Stimulated activated naive CD8-positive, alpha-beta T cell treated with anti-CD3 and anti-CD28 coated beads, Interleukin-15, Interleukin-2, amounts not matched to agents 100 ng/mL and 50 ng/mL, for 24 hours (primary cell): ENCODE data around the gene PPT1.

ENCODE experiments used
- H3K27ac Mint-ChIP-seq: one replicate; pipeline ENCODE4 v1.8.0; 2021; ENCODE audit warnings: mild to moderate bottlenecking, mixed read lengths
- H3K27me3 Mint-ChIP-seq: one replicate; pipeline ENCODE4 v1.8.0; 2021; ENCODE audit warnings: mixed read lengths
- H3K36me3 Mint-ChIP-seq: one replicate; pipeline ENCODE4 v1.8.0; 2021; ENCODE audit warnings: low read depth, mixed read lengths
- H3K4me1 Mint-ChIP-seq: one replicate; pipeline ENCODE4 v1.8.0; 2021; ENCODE audit warnings: low read depth, mixed read lengths
- H3K4me3 Mint-ChIP-seq: one replicate; pipeline ENCODE4 v1.8.0; 2021; ENCODE audit warnings: mild to moderate bottlenecking, mixed read lengths
- H3K9me3 Mint-ChIP-seq: one replicate; pipeline ENCODE4 v1.8.0; 2021; ENCODE audit warnings: mixed read lengths

The PPT1 gene

GRCh38 chr1:40075266-40075665 is 21.8 kb downstream of the PPT1 start:
- Mint-ChIP-seq H3K4me1 (peaks cover 19% of the 10 kb centered on the region), H3K9me3 (no peaks in the 10 kb centered on the region), H3K36me3 (peaks cover 63% of the 10 kb centered on the region), H3K4me3 (no peak overlapping the region), H3K27ac (no peak overlapping the region), H3K27me3 (no peaks in the 10 kb centered on the region)

DNA sequence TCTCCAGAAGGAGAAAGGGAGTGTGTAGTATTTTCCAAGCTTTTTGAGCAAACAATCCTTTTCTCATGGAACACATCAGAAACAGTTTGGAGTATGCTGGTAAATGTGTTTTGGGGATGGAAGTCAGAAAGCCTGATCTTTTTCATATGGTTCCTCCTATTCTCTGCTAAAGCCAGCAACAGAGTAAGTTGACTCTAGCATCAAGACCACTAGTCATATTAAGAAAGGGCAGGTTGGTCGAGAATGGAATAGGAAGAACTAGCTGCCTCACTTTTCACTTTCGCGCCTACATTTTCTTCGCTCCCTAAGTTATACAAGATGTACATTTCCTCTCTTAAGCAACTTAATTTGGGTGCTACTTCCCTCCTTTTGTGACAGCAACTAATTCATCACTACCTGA is 24.0 kb downstream of the PPT1 start:
- H3K36me3 Mint-ChIP-seq: peaks cover 66% of the 10 kb centered on the region
- no peaks in the 10 kb centered on the region for H3K9me3 Mint-ChIP-seq
- no peaks in the 10 kb centered on the region for H3K27me3 Mint-ChIP-seq
- H3K27ac Mint-ChIP-seq: peak overlapping the region; percentile 1
- peaks cover 16% of the 10 kb centered on the region for H3K4me1 Mint-ChIP-seq
- no peak overlapping the region for H3K4me3 Mint-ChIP-seq

DNA sequence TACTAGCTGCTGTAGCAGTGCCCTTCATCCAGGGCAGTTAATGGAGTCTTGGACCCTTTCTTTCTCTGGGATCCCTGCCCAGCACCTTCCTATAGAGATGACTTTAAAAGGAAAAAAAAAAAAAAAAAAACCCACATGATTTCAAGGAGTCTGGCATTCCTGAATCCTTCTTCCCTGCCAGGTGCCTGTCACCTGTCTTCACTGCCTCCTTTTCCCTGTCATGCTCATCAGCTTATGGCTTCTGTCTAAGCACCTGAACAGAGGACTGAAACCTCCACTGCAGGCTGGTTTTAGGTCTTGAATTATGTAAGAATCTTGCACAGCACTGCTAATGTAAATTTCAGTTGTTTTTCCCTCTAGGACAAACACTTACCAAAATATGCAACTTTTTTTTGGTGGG is 24.9 kb downstream of the PPT1 start:
- Mint-ChIP-seq H3K36me3 (peaks cover 67% of the 10 kb centered on the region), H3K9me3 (no peaks in the 10 kb centered on the region), H3K4me1 (peaks cover 17% of the 10 kb centered on the region), H3K27ac (no peak overlapping the region), H3K4me3 (no peak overlapping the region), H3K27me3 (no peaks in the 10 kb centered on the region)

- peaks cover 83% of the 10 kb centered on the region for H3K36me3 Mint-ChIP-seq
- H3K9me3 Mint-ChIP-seq: no peaks in the 10 kb centered on the region
- no peak overlapping the region for H3K4me3 Mint-ChIP-seq
- peaks cover 40% of the 10 kb centered on the region for H3K4me1 Mint-ChIP-seq
- no peaks in the 10 kb centered on the region for H3K27me3 Mint-ChIP-seq
- H3K27ac Mint-ChIP-seq: peak overlapping the region; percentile 93
Measured at GRCh38 chr1:40067851-40068250, 29.2 kb downstream of the PPT1 start.

GRCh38 chr1:40067023-40067422 is 30.0 kb downstream of the PPT1 start:
- no peak overlapping the region for H3K4me3 Mint-ChIP-seq

GRCh38 chr1:40064797-40065499 is 32.1 kb downstream of the PPT1 start:
- Mint-ChIP-seq H3K27me3 (no peaks in the 10 kb centered on the region), H3K9me3 (no peaks in the 10 kb centered on the region), H3K27ac (peak overlapping the region; percentile 74), H3K4me1 (peaks cover 62% of the 10 kb centered on the region), H3K4me3 (no peak overlapping the region), H3K36me3 (peaks cover 80% of the 10 kb centered on the region)

More at GRCh38 chr1:40067023-40067422, 30.0 kb downstream of the PPT1 start:
- Mint-ChIP-seq H3K9me3 (no peaks in the 10 kb centered on the region), H3K4me1 (peaks cover 42% of the 10 kb centered on the region), H3K36me3 (peaks cover 82% of the 10 kb centered on the region), H3K27ac (peak overlapping the region; percentile 93), H3K27me3 (no peaks in the 10 kb centered on the region)

GRCh38 chr1:40059960-40060750 is 36.9 kb downstream of the PPT1 start:
- H3K9me3 Mint-ChIP-seq: no peaks in the 10 kb centered on the region
- peak overlapping the region; percentile 75 for H3K4me3 Mint-ChIP-seq
- peaks cover 91% of the 10 kb centered on the region for H3K4me1 Mint-ChIP-seq
- peak overlapping the region; percentile 92 for H3K27ac Mint-ChIP-seq
- H3K36me3 Mint-ChIP-seq: peaks cover 88% of the 10 kb centered on the region
- no peaks in the 10 kb centered on the region for H3K27me3 Mint-ChIP-seq

DNA sequence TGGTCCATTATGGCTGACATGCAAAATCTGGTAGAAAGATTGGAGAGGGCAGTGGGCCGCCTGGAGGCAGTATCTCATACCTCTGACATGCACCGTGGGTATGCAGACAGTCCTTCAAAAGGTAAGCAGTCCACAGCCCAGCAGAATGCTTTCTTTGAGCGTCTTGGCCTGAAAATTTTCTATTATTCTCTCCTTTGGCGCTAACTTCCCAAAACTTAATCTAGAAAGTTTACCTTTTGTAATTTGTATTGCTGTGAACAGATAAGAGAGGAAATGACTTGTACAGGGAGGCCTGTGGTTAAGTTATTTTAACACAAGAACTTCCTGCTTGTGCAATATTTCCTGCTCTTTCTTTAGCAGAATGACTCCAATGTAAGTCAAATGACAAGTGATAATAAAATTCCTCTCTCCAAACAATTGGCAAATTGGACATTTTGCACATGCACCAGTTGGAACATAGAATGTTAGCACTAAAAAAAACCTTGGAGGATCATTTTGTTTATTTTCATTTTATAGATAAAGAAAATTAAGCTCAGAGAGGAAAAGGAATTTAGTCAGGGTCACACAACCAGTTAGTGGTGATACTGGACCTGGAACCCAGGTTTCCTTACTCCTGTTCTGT is 37.6 kb downstream of the PPT1 start:
- Mint-ChIP-seq H3K4me3 (peak overlapping the region; percentile 75), H3K27ac (peak overlapping the region; percentile 92), H3K9me3 (no peaks in the 10 kb centered on the region), H3K4me1 (peaks cover 91% of the 10 kb centered on the region), H3K36me3 (peaks cover 81% of the 10 kb centered on the region), H3K27me3 (no peaks in the 10 kb centered on the region)

GRCh38 chr1:40058453-40059337 is 38.4 kb downstream of the PPT1 start:
- Mint-ChIP-seq H3K27ac (peak overlapping the region; percentile 92), H3K9me3 (no peaks in the 10 kb centered on the region), H3K27me3 (no peaks in the 10 kb centered on the region), H3K4me1 (peaks cover 91% of the 10 kb centered on the region), H3K36me3 (peaks cover 80% of the 10 kb centered on the region), H3K4me3 (peak overlapping the region; percentile 75)

DNA sequence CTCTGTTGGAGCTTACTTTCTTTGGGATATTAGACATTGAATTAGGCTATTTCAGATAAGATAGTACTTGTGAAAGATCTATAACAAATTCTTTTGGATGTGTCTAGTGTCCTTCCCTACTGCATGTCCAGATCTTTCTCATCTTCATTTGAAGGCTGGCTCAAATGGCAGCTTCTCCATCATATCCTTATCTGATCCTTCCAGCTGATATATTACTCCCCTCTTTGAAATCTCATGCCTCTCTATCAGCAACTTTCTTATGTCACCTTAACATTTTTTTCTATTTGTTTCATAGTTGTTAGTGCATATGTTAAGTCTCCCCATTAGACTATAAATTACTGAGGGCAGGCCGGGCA is 39.0 kb downstream of the PPT1 start:
- Mint-ChIP-seq H3K4me1 (peaks cover 90% of the 10 kb centered on the region), H3K9me3 (no peaks in the 10 kb centered on the region), H3K4me3 (peak overlapping the region; percentile 75), H3K27ac (peak overlapping the region; percentile 92), H3K36me3 (peaks cover 80% of the 10 kb centered on the region), H3K27me3 (no peaks in the 10 kb centered on the region)

- Mint-ChIP-seq H3K9me3 (no peaks in the 10 kb centered on the region), H3K4me1 (peaks cover 95% of the 10 kb centered on the region), H3K27me3 (no peaks in the 10 kb centered on the region), H3K27ac (peak overlapping the region; percentile 79), H3K4me3 (no peak overlapping the region), H3K36me3 (peaks cover 82% of the 10 kb centered on the region)
Measured at GRCh38 chr1:40057310-40058030, 39.6 kb downstream of the PPT1 start.

DNA sequence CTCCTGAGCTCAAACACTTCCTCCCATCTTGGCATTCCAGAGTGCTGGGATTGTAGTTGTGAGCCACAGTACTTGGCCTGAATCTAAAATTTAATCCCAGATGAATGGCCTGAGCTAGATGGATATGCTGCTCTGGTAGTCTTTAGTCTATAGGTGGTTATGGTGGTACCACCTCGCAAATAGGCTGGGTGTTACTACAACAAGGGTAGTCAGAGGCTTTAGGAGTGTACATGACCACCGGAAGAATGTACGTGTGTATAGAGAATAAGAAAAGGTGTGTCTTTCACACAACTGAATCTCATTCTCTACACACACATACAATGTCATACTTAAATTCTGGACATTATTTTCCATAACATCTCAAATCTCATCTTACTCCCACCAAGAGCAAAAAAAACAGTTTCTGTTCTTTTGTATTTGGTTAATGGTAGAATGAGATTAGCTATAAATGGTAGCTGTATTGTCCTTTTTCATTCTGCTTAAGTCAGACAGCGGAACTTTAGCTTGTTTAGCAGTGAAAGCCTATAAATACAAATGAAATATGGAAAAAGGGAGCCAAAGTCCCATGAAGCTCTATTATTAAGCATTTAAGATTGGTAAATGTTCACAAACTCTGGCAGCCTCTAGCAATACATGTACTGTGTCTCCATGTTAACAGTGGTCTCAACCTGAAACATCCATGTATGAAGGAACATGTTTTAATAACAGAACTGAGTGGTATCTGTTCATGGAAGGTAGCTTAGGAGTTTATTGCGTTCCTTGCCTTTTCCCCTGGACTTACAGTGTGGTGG is 40.3 kb downstream of the PPT1 start:
- Mint-ChIP-seq H3K36me3 (peaks cover 81% of the 10 kb centered on the region), H3K4me3 (no peak overlapping the region), H3K27me3 (no peaks in the 10 kb centered on the region), H3K4me1 (peaks cover 97% of the 10 kb centered on the region), H3K9me3 (no peaks in the 10 kb centered on the region), H3K27ac (peak overlapping the region; percentile 79)

DNA sequence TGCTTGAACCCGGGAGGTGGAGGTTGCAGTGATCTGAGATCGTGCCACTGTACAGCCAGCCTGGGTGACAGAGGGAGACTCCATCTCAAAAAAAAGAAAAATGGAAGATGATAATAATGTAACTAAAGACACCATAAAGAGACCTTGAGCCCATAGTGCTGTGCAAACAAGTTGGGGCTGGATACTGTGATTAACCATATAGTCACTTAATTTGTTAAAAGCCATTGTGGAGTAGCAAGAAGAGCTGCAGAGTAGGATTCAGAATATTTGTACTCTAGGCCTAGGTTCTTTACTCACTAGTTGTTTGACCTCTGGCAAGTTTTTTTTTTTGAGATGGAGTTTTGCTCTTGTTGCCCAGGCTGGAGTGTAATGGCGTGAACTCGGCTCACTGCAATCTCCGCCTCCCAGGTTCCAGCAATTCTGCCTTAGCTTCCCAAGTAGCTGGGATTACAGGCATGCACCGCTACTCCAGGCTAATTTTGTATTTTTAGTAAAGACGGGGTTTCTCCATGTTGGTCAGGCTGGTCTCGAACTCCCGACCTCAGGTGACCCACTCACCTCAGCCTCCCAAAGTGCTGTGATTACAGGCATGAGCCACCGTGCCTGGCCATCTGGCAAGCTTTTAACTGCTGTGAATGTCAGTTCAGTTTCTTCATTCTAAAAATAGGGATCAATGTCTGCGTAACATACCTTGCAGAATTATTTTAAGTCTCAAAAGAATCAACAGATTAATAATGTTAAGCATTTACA is 43.7 kb downstream of the PPT1 start:
- Mint-ChIP-seq H3K27me3 (no peaks in the 10 kb centered on the region), H3K9me3 (no peaks in the 10 kb centered on the region), H3K36me3 (peaks cover 77% of the 10 kb centered on the region), H3K27ac (no peak overlapping the region), H3K4me3 (no peak overlapping the region), H3K4me1 (peaks cover 95% of the 10 kb centered on the region)
